CMK (cell line): ENCODE results near the gene DCUN1D3.
"Not testable (repeated sequence)": the region's sequence is repeated elsewhere in the genome, so short reads cannot be mapped to it uniquely, and the experiment has no call there.

ENCODE experiments used
- DNase-seq: peaks from one replicate; pipeline ENCODE4 v3.0.0-alpha.2; 2010; ENCODE audit warnings: low read depth

The DCUN1D3 gene

DNA sequence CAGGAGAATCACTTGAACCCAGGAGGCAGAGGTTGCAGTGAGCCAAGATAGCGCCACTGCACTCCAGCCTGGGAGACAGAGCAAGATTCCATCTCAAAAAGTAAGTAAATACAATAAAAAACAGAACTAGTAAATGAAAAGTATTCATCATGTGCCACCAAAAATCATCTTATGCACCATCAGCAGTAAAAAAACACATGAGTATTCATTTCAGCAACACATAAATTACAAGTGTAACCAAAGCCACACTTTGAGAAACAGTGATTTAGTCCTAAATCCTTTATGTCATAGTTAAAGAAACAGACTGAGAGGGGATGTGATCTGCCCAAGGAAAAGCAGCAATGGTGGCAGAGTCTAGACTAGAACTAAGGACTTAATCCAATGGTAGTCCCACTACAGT, 13.0 kb downstream of the DCUN1D3 start:
- DNase-seq: no peak

GRCh38 chr16:20886320-20886719, 13.8 kb downstream of the DCUN1D3 start:
- no peak for DNase-seq

DNA sequence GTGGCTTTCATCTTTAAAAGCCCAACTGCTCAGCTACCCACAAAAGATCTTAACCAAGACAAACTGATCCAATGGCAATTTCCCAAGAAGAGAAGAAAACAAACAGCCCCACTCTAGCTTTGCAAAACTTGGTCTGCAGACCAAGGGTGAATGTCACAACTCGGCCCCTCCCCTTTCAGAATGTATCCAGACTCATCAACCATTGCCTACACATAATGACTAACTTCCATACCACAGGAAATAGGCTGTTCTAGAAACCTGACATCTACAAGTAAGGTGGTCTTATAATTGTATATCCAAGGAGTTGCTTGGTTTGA, 16.0 kb downstream of the DCUN1D3 start:
- DNase-seq: no peak

GRCh38 chr16:20883554-20884239, 16.5 kb downstream of the DCUN1D3 start:
- DNase-seq: no peak

- no peak for DNase-seq
Measured at GRCh38 chr16:20881503-20881878, 18.7 kb downstream of the DCUN1D3 start.

DNA sequence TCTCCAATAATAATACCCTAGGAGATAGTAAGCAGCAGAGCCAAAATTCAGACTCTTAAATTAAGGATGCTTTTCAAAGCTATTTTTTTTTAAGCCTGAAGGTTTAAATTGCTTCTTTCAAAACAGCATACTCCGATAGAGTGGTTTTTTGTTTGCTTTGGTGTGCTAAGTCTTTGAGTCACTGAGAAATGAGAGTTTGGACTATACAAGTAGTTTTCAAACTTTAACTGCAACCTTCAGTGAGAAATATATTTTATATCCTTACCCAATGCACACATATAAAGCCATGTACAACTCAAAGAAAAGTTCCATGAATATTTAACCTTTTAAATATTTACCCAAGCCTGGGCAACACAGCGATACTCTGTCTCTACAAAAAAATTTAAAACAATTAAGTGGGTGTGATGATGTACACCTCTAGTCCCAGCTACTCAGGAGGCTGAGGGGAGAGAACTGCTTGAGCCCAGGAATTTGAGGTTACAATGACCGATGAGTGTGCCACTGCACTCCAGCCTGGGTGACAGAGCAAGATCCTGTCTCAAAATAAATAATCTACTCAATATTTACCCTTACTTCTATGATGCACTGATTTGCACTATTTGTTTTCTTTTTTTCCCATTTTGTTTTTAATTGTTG, 19.2 kb downstream of the DCUN1D3 start:
- no peak for DNase-seq

- DNase-seq: no peak
Measured at GRCh38 chr16:20879175-20880040, 20.8 kb downstream of the DCUN1D3 start.

GRCh38 chr16:20878682-20879147, 21.4 kb downstream of the DCUN1D3 start:
- DNase-seq: no peak

- no peak for DNase-seq
Measured at GRCh38 chr16:20875355-20875650, 24.9 kb downstream of the DCUN1D3 start.

- no peak for DNase-seq
Measured at GRCh38 chr16:20874088-20874581, 26.0 kb downstream of the DCUN1D3 start.

- no peak for DNase-seq
Measured at GRCh38 chr16:20873331-20873730, 26.8 kb downstream of the DCUN1D3 start.

DNA sequence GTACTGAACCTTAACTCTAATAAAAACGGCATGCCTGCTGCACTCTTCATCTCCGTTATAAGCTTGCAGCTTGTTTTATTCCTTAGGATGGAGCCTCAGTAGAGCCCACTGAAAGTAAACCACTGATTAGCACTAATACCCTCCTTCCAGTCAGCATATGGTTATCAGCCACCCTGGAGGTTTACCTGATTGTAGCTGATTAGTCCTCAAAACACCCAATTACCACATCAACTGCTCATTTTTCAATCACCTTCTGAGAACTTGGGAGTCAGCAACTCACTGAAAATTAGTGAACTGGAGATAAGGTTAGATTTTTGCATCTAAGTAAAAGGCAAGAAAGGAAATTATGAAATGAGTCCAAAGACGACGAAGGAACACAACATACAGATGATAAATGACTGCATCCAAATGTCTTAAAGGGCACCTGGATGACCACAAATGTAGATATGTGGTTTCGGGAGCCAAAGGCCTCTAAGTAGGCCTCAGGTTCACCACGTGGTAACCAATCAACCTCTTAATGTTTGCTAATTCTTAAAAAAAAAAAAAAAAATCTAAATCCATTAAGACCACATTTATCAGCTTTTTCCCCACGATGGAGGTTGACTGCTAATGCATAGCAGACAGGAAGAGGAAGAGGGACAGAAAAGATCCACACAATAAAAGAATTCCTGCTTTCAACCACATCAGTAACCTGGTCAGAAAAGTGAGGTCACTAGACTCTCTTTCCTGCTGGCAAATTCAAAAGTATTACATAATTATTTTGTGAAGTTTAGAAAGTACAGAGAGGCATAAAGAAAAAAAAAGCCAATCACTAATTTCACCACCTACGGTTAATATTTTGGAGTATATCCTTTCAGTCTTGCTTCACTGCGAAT, 28.0 kb downstream of the DCUN1D3 start:
- no peak for DNase-seq

DNA sequence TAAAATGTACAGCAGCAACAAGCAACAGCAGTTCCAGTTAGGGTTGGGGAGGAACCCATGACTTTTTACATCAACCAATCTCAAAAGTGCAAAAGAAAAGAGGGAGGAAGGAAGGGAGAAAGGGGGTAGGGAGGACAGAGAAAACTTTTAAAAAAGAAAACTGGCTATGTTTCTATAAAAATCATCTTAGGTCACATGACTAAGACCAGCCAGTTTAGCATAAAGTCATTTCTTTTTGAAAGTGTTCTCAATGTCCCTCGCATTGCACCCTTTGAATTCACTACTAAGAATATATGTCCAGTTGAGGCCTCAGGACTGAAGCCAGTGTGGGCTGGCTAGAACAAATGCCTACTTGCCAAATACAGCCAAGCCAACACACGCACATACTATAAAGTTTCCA, 28.9 kb downstream of the DCUN1D3 start:
- no peak for DNase-seq

DNA sequence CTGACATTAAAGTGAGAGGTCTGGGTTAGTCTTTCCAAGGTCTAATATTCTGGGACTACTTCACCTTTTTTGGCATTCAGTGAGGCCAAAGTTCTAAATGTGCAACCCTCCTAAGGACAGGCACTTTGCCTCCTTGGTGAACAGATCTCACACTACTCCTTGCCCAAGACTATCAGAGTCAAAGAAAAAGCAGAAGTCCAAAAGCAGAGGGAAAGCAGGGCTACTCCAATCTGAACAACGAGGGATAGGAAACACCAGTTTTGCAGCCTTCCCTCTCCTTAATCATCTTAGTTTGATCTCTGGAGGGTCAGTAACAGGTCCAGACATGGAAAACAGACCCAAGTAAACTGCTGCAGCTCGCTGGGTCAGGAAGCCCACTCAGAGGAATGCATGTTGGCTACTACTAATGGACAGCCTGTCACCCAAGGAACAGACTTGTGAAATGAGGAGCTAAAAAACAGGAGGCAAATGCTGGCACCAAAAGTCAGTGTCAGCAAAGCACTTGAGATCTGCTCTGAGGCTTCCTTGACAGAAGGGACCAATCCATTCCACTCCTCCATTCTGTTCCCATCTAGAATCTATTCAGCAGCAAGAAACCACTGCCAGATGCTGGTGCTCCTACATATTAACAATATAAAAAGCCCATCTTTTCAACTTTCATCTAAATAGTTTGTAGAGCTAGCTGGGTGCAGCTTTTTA, 29.9 kb downstream of the DCUN1D3 start:
- DNase-seq: no peak

DNA sequence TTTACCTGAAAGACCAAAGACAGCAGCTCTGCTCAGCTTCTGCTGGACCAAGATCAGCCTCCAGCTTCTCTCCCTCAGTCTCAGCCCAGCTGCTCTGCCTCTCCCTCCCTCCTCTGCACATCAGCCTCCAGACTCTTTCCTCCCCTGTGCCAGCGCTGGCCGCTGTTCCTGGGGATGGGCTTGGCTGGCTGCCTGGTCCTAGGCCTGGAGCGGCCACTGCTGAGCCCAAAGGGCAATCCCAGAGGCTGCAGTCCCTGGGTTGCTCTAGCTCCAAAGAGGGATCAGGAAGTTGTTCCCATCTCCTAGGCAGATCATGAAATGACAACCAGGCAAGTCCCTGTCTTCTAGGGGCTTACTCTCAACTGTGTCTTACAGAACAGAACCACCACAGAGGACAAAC, 31.3 kb downstream of the DCUN1D3 start:
- no peak for DNase-seq

GRCh38 chr16:20867585-20867984, 32.6 kb downstream of the DCUN1D3 start:
- no peak for DNase-seq

- no peak for DNase-seq
Measured at GRCh38 chr16:20866801-20867200, 33.4 kb downstream of the DCUN1D3 start.

DNA sequence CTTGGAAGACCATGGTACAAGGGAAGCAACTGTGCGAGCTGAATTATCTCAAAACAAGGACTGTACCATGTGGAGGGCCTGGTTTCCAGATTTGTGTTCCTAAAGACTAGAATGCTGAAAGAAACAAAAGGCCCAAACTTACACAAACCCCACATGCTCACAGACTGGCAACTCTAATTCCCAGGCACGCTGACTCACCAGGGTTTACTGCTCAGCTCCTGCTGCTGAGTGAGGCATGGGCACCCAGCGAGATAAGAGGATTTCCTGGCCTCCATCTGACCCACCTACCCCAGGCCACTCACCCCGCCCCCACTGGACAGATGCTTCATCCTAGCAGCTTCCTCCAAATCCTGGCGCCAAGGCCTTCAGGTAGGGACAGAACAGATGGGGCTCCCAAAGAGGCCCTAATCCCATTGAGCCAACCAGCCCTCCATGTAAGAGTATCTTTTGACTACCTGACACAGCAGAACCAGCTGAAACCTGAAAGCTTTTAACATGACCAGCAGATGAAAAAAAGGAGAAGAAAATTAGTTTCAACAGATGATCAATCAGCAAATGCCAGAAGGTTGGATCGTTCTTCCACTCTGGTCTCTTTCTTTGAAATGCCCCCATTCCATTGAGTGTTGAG, 33.9 kb downstream of the DCUN1D3 start:
- no peak for DNase-seq

DNA sequence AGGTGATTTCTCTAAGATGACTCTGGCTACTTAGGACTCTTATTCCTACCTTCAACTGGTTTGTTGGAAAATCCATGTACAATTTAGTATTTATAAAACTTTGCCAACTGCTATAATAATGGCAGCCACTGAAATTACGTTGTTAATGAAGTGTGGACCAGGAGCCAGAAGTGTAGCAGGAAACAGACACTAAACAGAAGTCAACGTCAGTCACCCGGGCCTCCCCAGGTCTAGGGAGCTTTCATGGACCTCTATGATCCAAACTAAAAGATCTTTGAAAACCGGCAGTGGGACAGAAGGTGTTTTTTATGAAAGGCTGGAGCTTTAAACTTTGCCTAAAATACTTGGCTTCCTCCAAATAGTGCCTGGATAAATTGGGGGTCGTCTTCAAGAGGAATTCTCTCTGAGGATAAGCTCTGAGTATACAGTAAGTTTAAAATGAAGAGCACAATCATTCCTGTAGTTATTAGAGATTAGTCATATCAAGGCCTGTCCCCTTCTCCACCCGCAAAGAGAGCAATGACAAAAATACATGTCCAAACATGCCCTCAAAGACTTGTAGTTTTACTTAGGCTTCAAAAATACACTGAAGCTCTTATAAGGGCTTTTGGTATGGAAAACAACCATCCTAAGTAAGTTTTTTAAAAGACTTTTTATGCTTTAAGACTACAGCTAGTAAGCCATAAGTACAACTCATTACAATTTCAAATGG, 34.6 kb downstream of the DCUN1D3 start:
- DNase-seq: no peak

DNA sequence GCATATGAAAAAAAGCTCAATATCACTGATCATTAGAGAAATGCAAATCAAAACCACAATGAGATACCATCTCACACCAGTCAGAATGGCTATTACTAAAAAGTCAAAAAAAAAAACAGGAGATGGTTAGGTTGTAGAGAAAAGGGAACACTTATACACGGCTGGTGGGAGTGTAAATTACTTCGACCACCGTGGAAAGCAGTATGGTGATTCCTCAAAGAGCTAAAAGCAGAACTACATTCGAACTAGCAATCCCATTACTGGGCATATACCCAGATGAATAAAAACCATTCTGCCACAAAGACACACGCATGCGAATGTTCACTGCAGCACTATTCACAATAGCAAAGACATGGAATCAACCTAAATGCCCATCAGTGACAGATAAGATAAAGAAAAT, 35.8 kb downstream of the DCUN1D3 start:
- not testable (repeated sequence) for DNase-seq
